GM12878 (cell line): Measurements from ENCODE around the gene ZNF296. TPM values are rescaled to one million over a fixed set of nuclear protein-coding genes. Genes with fewer than 3 reads are reported as not detected.

Source experiments
- CBX3 ChIP-seq: fragments of 200-600 bp; sonication (generic); IDR thresholded peaks from 2 replicates; pipeline ENCODE4 v1.6.1; 2016; ENCODE audit warnings: low read depth, borderline replicate concordance
- CHD1 ChIP-seq: IDR thresholded peaks from 2 replicates; pipeline ENCODE4 v1.6.1; 2012; ENCODE audit warnings: low read depth, low read length, improper control_type of control experiment
- DPF2 ChIP-seq: fragments of 450-650 bp; IDR thresholded peaks from 2 replicates; pipeline ENCODE4 v1.6.1; 2017; ENCODE audit warnings: mild to moderate bottlenecking
- HDGF ChIP-seq: fragments of 450-650 bp; IDR thresholded peaks from 2 replicates; pipeline ENCODE4 v1.6.1; 2016; ENCODE audit warnings: antibody characterized with exemption
- JUND ChIP-seq: IDR thresholded peaks from 2 replicates; pipeline ENCODE4 v1.6.1; 2012; ENCODE audit warnings: low read depth, mild to moderate bottlenecking, low read length, improper control_type of control experiment, moderate library complexity
- MXI1 ChIP-seq: fragments of 150-350 bp; IDR thresholded peaks from 2 replicates; pipeline ENCODE4 v1.6.1; 2011; ENCODE audit warnings: low read depth, mild to moderate bottlenecking, inconsistent platforms, low read length, improper control_type of control experiment
- NFYA ChIP-seq: IDR thresholded peaks from 2 replicates; pipeline ENCODE4 v1.6.1; 2011; ENCODE audit warnings: low read depth, mild to moderate bottlenecking, low read length, improper control_type of control experiment, borderline replicate concordance
- PAX5 ChIP-seq: IDR thresholded peaks from 2 replicates; pipeline ENCODE4 v1.6.1; 2011; ENCODE audit warnings: low read depth, low read length, borderline replicate concordance
- POLR2AphosphoS5 ChIP-seq: IDR thresholded peaks from 2 replicates; pipeline ENCODE4 v1.6.1; 2011; ENCODE audit warnings: mild to moderate bottlenecking, low read length, inconsistent platforms
- SREBF2 ChIP-seq: IDR thresholded peaks from 2 replicates; pipeline ENCODE4 v1.6.1; 2012; ENCODE audit warnings: mild to moderate bottlenecking, low read length
- STAT3 ChIP-seq: IDR thresholded peaks from 2 replicates; pipeline ENCODE4 v1.6.1; 2011; ENCODE audit warnings: low read depth, low read length, improper control_type of control experiment
- SUPT20H ChIP-seq: IDR thresholded peaks from 2 replicates; pipeline ENCODE4 v1.6.1; 2011; ENCODE audit warnings: low read depth, mild to moderate bottlenecking, low read length, moderate library complexity, borderline replicate concordance; ENCODE audit not compliant: control insufficient read depth
- TAF1 ChIP-seq: IDR thresholded peaks from 2 replicates; pipeline ENCODE4 v1.6.1; 2011; ENCODE audit warnings: mild to moderate bottlenecking, low read depth, low read length, borderline replicate concordance
- ZNF207 ChIP-seq: fragments of 450-650 bp; IDR thresholded peaks from 2 replicates; pipeline ENCODE4 v1.6.1; 2014; ENCODE audit warnings: antibody characterized with exemption, mild to moderate bottlenecking, borderline replicate concordance
- ZNF24 ChIP-seq: fragments of 450-650 bp; IDR thresholded peaks from 2 replicates; pipeline ENCODE4 v1.6.1; 2017; ENCODE audit warnings: antibody characterized with exemption, mild to moderate bottlenecking
- polyA plus RNA-seq, 11 experiments: library from polyadenylated mRNA; depleted of rRNA in 4 of 11; unstranded in 6 of 11; stranded (reverse) in 5 of 11; fragments of >200 nt; fragmentation: Nextera tagmentation in 4 of 11; fragmentation: Illumina TruSeq in 1 of 11; extraction: Ambion mirVana in 4 of 11; extraction: Trizol in 1 of 11; gene quantifications; 1 replicate in 1 of 11; 2 replicates in 10 of 11; pipeline versions ENCODE4 v1.2.1 to v1.2.3, GENCODE V29; 2011 to 2016; ENCODE audit warnings: inconsistent platforms in 2 of 11, missing spikeins in 2 of 11, low read depth in 1 of 11
- total RNA-seq, 4 experiments: library from RNA; depleted of rRNA in 3 of 4; stranded (reverse); fragments of >200 nt in 3 of 4; fragmentation: Illumina TruSeq in 1 of 4; extraction: Trizol in 1 of 4; gene quantifications; 2 replicates each; pipeline versions ENCODE4 v1.2.1 to v1.2.3, GENCODE V29; 2013 to 2021
- TF ChIP-seq, protein P1 (sequence below): fragments of 450-650 bp; IDR thresholded peaks from 2 replicates; pipeline ENCODE4 v1.6.1; 2017; ENCODE audit warnings: mild to moderate bottlenecking, moderate library complexity
- TF ChIP-seq, protein P2 (sequence below): fragments of 450-650 bp; IDR thresholded peaks from 2 replicates; pipeline ENCODE4 v1.6.1; 2017; ENCODE audit warnings: antibody characterized with exemption, mild to moderate bottlenecking, moderate library complexity
- TF ChIP-seq, protein P3 (sequence below): fragments of 450-650 bp; IDR thresholded peaks from 2 replicates; pipeline ENCODE4 v1.6.1; 2016; ENCODE audit warnings: mild to moderate bottlenecking

ZNF296 gene
- total and polyA plus RNA-seq, 10 of the 15 experiments (the other 5 are each of a cell fraction or from before 2014, with no cell fraction given) = 0.44 to 23.6 (median 3.5) TPM; not detected in 1

DNA sequence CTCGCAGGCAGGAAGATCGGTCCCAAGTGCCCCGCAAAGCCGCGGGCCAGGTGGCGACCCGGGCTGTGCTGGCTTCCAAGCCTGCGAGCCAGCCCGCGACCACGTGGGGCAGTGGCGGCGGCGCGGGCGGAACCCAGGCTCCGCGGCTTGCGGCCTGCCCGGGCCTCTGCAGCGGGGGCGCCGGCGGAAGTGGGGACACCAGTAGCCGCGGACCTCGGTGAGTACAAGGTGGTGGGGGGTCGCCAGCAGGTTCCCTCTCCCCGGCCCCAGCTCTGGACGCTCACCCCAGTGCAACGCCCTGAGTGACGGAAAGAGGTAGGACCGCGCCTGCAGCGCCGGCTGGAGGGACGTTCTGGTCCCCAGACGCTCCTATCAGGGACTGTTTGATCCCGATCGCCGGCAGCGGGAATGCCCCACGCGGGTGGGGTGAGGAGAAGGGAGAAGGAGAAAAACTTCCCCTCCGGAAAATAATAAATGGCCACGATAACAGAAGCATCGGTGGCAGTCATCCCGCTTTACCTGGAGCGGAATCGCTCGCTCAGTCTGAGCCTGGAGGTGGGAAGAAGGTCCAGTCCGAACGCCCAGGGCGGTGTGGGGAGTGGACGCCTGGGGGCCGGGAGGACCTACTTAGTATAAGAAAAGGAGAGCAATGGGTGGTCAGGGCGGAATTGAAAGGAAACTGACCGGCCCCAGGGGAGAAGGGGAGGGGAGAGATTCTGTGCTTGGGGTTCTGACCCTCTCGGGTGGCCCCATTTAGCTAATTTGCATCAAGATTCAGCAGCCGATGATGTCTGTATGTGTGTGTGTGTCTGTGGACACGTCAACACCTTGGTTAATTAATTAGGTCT, 3.0 kb upstream of the ZNF296 start, which contains the start of gene GEMIN7 (continued):
- TF ChIP-seq, protein P1, sequence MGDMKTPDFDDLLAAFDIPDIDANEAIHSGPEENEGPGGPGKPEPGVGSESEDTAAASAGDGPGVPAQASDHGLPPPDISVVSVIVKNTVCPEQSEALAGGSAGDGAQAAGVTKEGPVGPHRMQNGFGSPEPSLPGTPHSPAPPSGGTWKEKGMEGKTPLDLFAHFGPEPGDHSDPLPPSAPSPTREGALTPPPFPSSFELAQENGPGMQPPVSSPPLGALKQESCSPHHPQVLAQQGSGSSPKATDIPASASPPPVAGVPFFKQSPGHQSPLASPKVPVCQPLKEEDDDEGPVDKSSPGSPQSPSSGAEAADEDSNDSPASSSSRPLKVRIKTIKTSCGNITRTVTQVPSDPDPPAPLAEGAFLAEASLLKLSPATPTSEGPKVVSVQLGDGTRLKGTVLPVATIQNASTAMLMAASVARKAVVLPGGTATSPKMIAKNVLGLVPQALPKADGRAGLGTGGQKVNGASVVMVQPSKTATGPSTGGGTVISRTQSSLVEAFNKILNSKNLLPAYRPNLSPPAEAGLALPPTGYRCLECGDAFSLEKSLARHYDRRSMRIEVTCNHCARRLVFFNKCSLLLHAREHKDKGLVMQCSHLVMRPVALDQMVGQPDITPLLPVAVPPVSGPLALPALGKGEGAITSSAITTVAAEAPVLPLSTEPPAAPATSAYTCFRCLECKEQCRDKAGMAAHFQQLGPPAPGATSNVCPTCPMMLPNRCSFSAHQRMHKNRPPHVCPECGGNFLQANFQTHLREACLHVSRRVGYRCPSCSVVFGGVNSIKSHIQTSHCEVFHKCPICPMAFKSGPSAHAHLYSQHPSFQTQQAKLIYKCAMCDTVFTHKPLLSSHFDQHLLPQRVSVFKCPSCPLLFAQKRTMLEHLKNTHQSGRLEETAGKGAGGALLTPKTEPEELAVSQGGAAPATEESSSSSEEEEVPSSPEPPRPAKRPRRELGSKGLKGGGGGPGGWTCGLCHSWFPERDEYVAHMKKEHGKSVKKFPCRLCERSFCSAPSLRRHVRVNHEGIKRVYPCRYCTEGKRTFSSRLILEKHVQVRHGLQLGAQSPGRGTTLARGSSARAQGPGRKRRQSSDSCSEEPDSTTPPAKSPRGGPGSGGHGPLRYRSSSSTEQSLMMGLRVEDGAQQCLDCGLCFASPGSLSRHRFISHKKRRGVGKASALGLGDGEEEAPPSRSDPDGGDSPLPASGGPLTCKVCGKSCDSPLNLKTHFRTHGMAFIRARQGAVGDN = peak; percentile 89
- peak; percentile 96 for TF ChIP-seq TAF1
- TF ChIP-seq, protein P2, sequence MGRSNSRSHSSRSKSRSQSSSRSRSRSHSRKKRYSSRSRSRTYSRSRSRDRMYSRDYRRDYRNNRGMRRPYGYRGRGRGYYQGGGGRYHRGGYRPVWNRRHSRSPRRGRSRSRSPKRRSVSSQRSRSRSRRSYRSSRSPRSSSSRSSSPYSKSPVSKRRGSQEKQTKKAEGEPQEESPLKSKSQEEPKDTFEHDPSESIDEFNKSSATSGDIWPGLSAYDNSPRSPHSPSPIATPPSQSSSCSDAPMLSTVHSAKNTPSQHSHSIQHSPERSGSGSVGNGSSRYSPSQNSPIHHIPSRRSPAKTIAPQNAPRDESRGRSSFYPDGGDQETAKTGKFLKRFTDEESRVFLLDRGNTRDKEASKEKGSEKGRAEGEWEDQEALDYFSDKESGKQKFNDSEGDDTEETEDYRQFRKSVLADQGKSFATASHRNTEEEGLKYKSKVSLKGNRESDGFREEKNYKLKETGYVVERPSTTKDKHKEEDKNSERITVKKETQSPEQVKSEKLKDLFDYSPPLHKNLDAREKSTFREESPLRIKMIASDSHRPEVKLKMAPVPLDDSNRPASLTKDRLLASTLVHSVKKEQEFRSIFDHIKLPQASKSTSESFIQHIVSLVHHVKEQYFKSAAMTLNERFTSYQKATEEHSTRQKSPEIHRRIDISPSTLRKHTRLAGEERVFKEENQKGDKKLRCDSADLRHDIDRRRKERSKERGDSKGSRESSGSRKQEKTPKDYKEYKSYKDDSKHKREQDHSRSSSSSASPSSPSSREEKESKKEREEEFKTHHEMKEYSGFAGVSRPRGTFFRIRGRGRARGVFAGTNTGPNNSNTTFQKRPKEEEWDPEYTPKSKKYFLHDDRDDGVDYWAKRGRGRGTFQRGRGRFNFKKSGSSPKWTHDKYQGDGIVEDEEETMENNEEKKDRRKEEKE = 0 out of 2 replicates have a peak, but pooled peaks have one; percentile 39
- peak; percentile 45 for TF ChIP-seq SREBF2
- TF ChIP-seq ZNF207 = peak; percentile 99
- 0 out of 2 replicates have a peak, but pooled peaks have one; percentile 42 for TF ChIP-seq CHD1
- no peak for TF ChIP-seq SUPT20H
- no peak for TF ChIP-seq CBX3
- TF ChIP-seq PAX5 = peak; percentile 59; the same call in 1 of the 2 replicates
- TF ChIP-seq NFYA = no peak
- TF ChIP-seq POLR2AphosphoS5 = peak; percentile 46
- TF ChIP-seq MXI1 = peak; percentile 87
- TF ChIP-seq, protein P3, sequence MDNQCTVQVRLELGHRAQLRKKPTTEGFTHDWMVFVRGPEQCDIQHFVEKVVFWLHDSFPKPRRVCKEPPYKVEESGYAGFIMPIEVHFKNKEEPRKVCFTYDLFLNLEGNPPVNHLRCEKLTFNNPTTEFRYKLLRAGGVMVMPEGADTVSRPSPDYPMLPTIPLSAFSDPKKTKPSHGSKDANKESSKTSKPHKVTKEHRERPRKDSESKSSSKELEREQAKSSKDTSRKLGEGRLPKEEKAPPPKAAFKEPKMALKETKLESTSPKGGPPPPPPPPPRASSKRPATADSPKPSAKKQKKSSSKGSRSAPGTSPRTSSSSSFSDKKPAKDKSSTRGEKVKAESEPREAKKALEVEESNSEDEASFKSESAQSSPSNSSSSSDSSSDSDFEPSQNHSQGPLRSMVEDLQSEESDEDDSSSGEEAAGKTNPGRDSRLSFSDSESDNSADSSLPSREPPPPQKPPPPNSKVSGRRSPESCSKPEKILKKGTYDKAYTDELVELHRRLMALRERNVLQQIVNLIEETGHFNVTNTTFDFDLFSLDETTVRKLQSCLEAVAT = peak; percentile 28; the same call in 1 of the 2 replicates
- 0 out of 2 replicates have a peak, but pooled peaks have one; percentile 41 for TF ChIP-seq JUND
- TF ChIP-seq STAT3 = no peak
- TF ChIP-seq DPF2 = peak; percentile 59; the same call in 1 of the 2 replicates
- TF ChIP-seq HDGF = 0 out of 2 replicates have a peak, but pooled peaks have one; percentile 34
- peak; percentile 76 for TF ChIP-seq ZNF24
